Neural progenitor cell (in vitro differentiated cells): ENCODE measurements around the gene GASK1A.

Experiments used
- CTCF ChIP-seq: fragments of 200-600 bp; sonication (generic); IDR thresholded peaks from 2 replicates; pipeline ENCODE4 v1.5.1; 2017; ENCODE audit warnings: antibody characterized with exemption, mild to moderate bottlenecking
- EZH2phosphoT487 ChIP-seq: fragments of 200-600 bp; sonication (generic); IDR thresholded peaks from 2 replicates; pipeline ENCODE4 v1.6.1; 2017; ENCODE audit warnings: antibody characterized with exemption

DNA sequence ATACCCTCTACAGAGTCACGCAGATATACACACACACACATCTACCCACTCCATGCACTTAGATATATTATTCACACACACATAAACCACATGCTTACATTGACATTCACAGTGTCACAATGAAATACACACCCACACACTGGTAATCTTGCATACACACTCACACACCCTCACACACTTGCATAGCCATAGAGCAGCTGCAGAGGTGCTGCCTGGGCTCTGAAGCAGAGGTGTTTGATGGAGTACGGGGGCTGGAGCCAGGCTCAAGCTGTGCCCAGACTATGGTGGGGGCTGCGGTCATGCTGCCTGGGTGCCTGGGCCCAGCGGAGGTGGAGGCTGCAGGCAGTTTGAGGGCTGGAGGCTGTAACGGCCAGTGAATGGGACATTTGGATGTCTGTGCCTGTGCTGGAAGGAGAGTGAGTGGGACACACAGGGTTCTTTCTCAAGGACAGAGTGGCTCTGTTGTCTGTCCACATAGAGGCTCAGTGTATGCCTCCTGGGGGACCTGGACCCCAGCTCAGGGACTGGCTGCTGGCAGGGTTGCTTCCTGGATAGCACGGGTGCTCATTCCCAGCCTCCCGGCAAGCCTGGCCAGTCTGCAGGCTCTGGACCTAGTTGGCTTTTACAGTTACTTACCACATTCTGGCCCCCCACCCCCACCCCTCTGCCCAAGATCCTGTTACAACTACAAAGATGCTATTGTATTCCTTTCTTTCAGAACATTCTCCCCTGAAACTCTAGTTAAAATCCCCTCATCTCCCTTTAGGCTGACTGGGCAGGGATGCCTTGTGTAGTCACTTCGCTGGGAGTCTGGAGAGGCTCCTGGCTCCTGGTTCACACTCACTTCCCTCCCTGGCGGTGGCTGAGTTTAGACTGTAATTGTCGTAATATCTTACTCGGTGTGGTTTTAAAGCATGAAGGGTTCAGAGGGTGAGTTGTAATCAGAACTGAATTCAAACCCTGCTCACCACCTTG, 12.5 kb downstream of the GASK1A start:
- TF ChIP-seq CTCF: no peak
- TF ChIP-seq EZH2phosphoT487: no peak
